Ascending aorta (tissue), 2 donors: ENCODE results near the gene AURKAIP1. TPM values are rescaled to one million over a fixed set of nuclear protein-coding genes. Genes with fewer than 3 reads are reported as not detected.
"Not testable (repeated sequence)": the region's sequence is repeated elsewhere in the genome, so short reads cannot be mapped to it uniquely, and the experiment has no call there.

Source experiments
- DNase-seq, 2 donors: peaks; one replicate each; pipeline ENCODE4 v3.0.0-alpha.2; 2019; ENCODE audit warnings: low spot score in 2 of 2
- H3K27ac ChIP-seq, 2 donors: fragments of 200-600 bp; sonication (generic); one replicate each; pipeline ENCODE4 v1.5.1; 2016 to 2017; ENCODE audit warnings: mild to moderate bottlenecking in 1 of 2
- H3K27me3 ChIP-seq: fragments of 200-600 bp; sonication (generic); one replicate; pipeline ENCODE4 v1.5.1; 2017
- H3K36me3 ChIP-seq, 2 donors: fragments of 200-600 bp; sonication (generic); one replicate each; pipeline ENCODE4 v1.5.1; 2016
- H3K4me1 ChIP-seq, 2 donors: fragments of 200-600 bp; sonication (generic); one replicate each; pipeline ENCODE4 v1.5.1; 2016 to 2017; ENCODE audit warnings: mild to moderate bottlenecking in 1 of 2
- H3K4me3 ChIP-seq, 2 donors: fragments of 200-600 bp; sonication (generic); one replicate each; pipeline ENCODE4 v1.5.1; 2016 to 2017; ENCODE audit warnings: mild to moderate bottlenecking in 1 of 2
- H3K9me3 ChIP-seq, 2 donors: fragments of 200-600 bp; sonication (generic); one replicate each; pipeline ENCODE4 v1.5.1; 2016
- CTCF ChIP-seq, 3 experiments: fragments of 200-600 bp in 2 of 3; fragments of 450-650 bp in 1 of 3; sonication (generic) in 2 of 3; IDR thresholded peaks; one replicate each; pipeline ENCODE4 v1.5.1; 2016 to 2019; ENCODE audit warnings: antibody characterized with exemption in 3 of 3, mild to moderate bottlenecking in 1 of 3, moderate library complexity in 1 of 3
- intact Hi-C: fragments of 100-400 bp; cut with DNase I; formaldehyde crosslinking; loops from one replicate; pipeline ENCODE4 v1.15.1; 2023
- total RNA-seq: library from RNA; depleted of rRNA; stranded (reverse); fragments of >200 nt; gene quantifications from one replicate; pipeline ENCODE4 v1.1.0, GENCODE V29; 2016

AURKAIP1 gene
- total RNA-seq, 1 donor from 2014 or later, result 247 TPM

- Histone ChIP-seq H3K9me3 (no peaks in the 10 kb centered on the region), H3K4me3 (peak overlapping the region; percentile 68 to 93), H3K27ac (peak overlapping the region; percentile 72 to 77), H3K4me1 (peaks cover 7 to 25% of the 10 kb centered on the region in 2 donors), H3K36me3 (peaks cover 27 to 44% of the 10 kb centered on the region in 2 donors), H3K27me3 (no peaks in the 10 kb centered on the region)
- no peak for TF ChIP-seq CTCF (IDR thresholded peaks at IDR 0.05)
- intact Hi-C loops, result loop anchor here (2.0 to 10.0 kb wide), 5 partner anchors 57 to 291 kb away; partner anchors contain the start of genes ATAD3A, C1orf159, DVL1 and MIB2
- DNase-seq, result no peak
Measured at GRCh38 chr1:1406101-1406820, 31.3 kb upstream of the AURKAIP1 start.

GRCh38 chr1:1403653-1404052 lies 28.6 kb upstream of the AURKAIP1 start:
- H3K27me3 ChIP-seq, result no peaks in the 10 kb centered on the region
- H3K27ac ChIP-seq, result no peak overlapping the region
- intact Hi-C loops, result loop anchor here (10.0 kb wide), 3 partner anchors 111 to 289 kb away; partner anchors contain the start of genes ATAD3A, C1orf159 and MIB2
- no peak for DNase-seq
- no peak overlapping the region for H3K4me3 ChIP-seq
- no peaks in the 10 kb centered on the region for H3K9me3 ChIP-seq
- no peak for TF ChIP-seq CTCF (IDR thresholded peaks at IDR 0.05)
- peaks cover 29 to 52% of the 10 kb centered on the region in 2 donors for H3K36me3 ChIP-seq
- H3K4me1 ChIP-seq, result peaks cover 11 to 35% of the 10 kb centered on the region in 2 donors

- intact Hi-C loops, result loop anchor here (10.0 kb wide), 3 partner anchors 112 to 288 kb away; partner anchors contain the start of genes ATAD3A, C1orf159 and MIB2
- not testable (repeated sequence) for H3K4me3 ChIP-seq, H3K9me3 ChIP-seq, H3K27me3 ChIP-seq, H3K27ac ChIP-seq, DNase-seq
- Histone ChIP-seq H3K4me1 (peaks cover 17 to 32% of the 10 kb centered on the region in 2 donors), H3K36me3 (peaks cover 29 to 53% of the 10 kb centered on the region in 2 donors)
Measured at GRCh38 chr1:1402901-1403392, 27.9 kb upstream of the AURKAIP1 start.

GRCh38 chr1:1402072-1402900 lies 27.3 kb upstream of the AURKAIP1 start:
- no peak overlapping the region for H3K27ac ChIP-seq
- no peaks in the 10 kb centered on the region for H3K27me3 ChIP-seq
- no peak for DNase-seq
- H3K9me3 ChIP-seq, result no peaks in the 10 kb centered on the region
- TF ChIP-seq CTCF (IDR thresholded peaks at IDR 0.05), result peak in 2 of 3 experiments; percentile 21 to 30
- H3K4me1 ChIP-seq, result peaks cover 17 to 37% of the 10 kb centered on the region in 2 donors
- peaks cover 33 to 59% of the 10 kb centered on the region in 2 donors for H3K36me3 ChIP-seq
- H3K4me3 ChIP-seq, result no peak overlapping the region
- intact Hi-C loops, result loop anchor here (10.0 kb wide), 3 partner anchors 113 to 287 kb away; partner anchors contain the start of genes ATAD3A, C1orf159 and MIB2

GRCh38 chr1:1401457-1402010 lies 26.5 kb upstream of the AURKAIP1 start:
- Histone ChIP-seq H3K9me3 (no peaks in the 10 kb centered on the region), H3K27ac (no peak overlapping the region), H3K4me1 (peaks cover 17 to 40% of the 10 kb centered on the region in 2 donors), H3K4me3 (no peak overlapping the region), H3K27me3 (no peaks in the 10 kb centered on the region), H3K36me3 (peaks cover 38 to 63% of the 10 kb centered on the region in 2 donors)
- no peak for DNase-seq
- intact Hi-C loops, result loop anchor here (10.0 kb wide), 3 partner anchors 113 to 287 kb away; partner anchors contain the start of genes ATAD3A, C1orf159 and MIB2
- no peak for TF ChIP-seq CTCF (IDR thresholded peaks at IDR 0.05)
